Astrocyte of the hippocampus (primary cell): ENCODE results near the gene KLHL29.
A peak's percentile ranks its signal among the peaks of the same experiment; 100 is the strongest.

Experiments
- DNase-seq: peaks from one replicate; pipeline ENCODE4 v3.0.0; 2011; ENCODE audit warnings: low read depth, low spot score

Gene KLHL29

DNA sequence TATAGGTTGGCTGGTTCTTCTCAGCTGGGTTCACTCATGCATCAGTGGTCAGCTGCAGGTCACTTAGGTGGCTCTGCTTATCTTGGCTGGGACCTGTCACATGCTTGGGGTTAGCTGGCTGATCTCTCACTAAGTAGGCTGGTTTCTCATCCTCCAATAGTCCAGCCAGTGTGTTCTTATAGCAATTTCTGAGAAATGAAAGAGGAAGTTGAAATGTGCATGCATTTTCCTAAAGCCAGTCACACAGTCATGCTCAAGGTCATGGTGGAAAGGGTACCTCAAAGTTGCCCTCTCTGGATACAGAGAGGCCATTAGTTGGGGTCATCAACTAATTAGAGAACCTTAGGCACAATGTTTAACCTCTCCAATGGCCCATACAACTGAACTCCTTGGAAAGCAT lies 64.4 kb downstream of the KLHL29 start:
- DNase-seq: no peak

GRCh38 chr2:23449831-23450331 lies 64.9 kb downstream of the KLHL29 start:
- DNase-seq: no peak

DNA sequence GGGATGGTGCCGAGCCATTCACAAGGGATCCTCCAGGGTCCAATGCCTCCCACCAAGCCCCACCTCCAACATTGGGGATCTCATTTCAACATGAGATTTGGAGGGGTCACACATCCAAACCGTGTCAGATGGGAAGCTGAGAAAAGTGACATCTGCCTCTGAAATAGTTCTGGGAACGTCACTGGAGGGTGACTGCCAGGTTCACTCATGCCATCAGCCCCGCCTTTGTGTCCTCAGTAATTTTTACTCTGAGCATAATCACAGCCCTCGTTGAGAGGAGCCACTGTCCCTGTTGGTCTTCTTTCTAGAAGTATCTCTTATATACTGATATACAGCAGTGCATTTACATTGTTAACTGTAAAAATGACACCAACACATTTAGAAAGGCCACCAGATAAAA lies 67.4 kb downstream of the KLHL29 start:
- no peak for DNase-seq

DNA sequence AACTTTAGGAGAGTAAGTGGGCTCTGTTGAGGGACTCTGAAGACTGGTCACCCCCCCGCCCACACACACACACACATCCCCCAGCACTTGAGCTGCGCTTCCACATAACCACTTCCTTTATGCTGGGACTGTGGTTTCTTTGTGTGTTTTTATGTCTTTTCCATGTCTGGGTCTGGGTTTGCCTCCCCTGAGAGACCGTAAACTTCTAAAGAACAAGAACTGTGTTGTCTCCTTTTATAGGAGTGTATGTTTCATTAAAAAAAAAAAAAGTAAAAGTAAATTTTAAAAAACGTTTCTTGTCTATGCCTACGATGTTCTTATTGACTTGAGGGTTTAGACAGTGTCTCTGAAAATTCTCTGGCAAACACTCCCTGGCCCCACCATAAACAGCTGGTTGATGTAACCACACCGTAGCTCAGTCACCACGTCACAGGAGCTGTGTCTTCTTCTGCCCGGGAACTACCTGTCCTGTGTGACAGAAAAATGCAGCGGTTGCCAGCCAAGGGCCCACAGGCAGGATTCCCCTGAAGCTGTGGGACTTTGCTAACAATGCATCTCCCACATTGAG lies 68.0 kb downstream of the KLHL29 start:
- DNase-seq: peak; percentile 48

DNA sequence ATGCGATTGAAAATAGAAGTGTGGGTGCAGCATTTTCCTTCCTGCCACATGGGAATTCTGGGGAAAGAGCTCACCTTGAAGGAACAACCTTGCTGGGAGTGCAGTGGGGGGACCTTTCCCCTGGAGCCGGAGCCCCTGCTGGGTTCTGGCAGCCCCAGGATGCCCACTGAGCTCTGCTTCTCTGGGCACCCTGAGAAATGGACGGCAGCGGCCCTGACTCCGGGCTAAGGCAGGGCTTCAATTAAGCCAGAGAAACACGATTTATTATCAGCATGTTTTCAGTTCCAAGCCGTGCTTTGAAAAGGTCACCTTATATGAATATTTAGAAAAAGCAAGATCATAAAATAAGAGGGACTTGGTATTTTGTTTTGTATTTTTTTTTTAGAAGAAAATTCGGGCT lies 68.5 kb downstream of the KLHL29 start:
- DNase-seq: no peak

DNA sequence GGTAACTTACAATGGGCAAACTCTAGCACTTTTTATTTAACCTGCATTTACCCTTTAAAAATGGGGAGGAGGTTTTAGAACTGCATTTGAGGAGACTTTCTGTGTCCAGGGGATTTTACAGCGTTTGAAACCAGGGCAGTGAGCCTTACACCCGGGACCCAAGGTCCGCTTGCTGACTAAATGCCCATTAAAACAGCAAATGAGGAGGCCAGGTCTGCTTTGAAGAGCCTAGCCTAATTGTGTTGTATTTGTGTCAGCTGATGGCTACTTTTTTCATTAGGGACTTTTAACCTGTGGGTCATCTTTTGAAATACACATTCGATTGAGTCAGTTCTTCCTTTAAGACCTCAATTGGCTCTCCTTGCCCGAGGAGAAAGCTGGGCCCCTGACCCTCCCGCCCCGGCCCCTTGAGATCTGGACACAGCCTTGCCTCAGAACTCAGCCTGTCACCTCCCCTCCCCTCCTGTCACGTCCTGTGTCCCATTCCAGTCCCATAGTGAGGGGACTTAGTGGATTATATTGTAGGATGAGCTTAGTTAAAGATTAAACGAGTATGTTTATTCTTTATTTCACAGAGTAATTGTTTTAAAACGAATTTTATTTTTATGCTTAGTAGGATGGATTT lies 69.0 kb downstream of the KLHL29 start:
- DNase-seq: no peak

DNA sequence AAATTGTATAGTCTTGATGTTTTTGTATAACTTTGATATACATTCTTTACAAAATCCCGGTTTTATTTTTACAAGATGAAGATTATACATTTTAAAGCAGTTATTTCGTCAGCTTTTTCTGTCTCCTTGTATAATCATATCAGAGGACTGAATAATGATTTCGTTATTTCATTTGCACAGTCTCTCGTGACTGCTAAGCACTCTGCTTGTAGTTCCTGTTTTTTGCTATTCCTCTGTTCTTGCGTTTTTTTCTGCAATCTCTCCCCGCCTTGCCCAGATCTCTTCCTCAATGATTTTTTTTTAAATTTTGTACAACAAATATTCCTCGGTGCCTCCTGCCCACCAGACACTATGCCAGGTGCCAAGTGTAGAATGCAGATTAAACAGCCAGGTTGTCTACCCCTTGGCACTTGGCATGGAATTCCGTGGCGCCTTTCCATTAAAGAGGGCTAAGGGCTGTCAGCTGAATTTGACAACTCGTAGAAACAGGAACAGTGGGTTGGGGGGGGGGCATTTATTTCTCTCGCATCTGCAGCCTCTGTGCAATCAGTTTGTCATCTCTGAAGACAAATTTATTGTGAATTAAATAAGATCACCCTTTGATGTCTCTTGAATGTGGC lies 69.6 kb downstream of the KLHL29 start:
- DNase-seq: no peak

DNA sequence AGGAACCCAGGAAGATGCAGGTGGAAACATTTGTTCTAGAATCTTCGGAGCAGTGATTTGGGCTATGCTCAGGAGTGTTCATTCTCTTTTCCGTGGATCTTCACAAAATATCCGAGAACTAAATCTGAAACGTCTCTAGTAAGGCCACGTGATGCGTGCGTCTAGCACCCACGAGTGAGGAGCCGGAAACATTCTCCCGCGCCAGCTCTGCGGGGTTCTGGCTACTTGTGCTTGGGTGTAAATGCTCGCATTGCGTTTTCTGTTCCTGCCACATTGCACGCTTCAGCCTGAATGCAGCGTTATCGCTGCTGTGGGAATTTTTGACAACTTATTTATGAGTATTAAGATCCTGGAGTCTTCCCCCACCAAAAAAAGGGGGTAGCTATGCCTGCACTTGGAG lies 71.4 kb downstream of the KLHL29 start:
- DNase-seq: no peak

- DNase-seq: no peak
Measured at GRCh38 chr2:23456881-23457760, 72.1 kb downstream of the KLHL29 start.

DNA sequence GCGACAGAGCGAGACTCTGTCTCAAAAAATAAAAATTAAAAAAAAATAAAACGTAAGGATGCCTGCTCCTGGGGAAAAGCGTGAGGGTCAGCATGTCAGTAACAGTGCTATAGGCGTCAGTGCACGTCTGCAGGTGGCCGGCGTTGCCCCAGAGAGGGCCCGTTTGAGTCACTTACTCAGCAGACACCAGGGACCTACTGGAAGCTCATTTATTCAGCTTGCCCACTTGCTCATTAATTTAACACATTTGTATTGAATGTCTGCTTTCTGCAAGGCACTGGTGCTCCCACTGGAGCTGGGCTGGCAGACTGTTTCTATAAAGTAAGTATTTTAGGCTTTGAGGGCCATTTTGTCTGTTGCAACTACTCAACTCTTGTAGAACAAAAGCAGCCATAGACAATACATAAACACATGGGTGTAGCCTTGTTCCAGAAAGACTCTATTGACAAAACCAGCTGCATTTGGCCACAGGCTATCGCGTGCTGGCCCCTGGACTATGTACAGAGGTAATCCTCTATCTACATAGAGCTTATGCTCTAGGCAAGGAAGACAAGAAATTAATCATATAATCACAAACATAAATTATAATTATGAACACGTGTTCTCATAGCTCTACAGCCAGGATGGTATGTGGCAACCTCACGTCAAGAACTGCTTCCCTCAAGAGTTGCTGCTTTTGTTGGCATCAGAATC lies 73.2 kb downstream of the KLHL29 start:
- no peak for DNase-seq

GRCh38 chr2:23459032-23459431 lies 74.1 kb downstream of the KLHL29 start:
- DNase-seq: no peak

- DNase-seq: no peak
Measured at GRCh38 chr2:23460228-23460627, 75.2 kb downstream of the KLHL29 start.

DNA sequence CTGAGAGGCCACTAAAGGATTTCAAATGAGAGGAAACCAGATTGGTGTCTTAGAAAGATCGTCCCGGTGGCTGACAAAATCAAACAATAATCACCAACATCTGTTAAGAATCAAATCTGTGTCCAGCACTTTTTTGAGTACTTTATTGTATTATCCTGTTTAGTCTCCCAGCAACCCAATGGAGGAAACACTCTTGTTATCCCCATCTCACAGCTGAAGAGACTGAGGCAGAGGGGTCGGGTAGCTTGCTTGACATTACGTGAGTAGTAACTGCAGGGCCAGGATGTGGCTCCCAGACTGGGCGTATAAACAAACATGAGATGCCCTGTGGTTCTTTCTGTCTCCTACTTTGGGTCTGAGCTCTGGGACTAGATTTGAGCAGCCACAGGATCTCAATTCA lies 76.0 kb downstream of the KLHL29 start:
- DNase-seq: no peak

DNA sequence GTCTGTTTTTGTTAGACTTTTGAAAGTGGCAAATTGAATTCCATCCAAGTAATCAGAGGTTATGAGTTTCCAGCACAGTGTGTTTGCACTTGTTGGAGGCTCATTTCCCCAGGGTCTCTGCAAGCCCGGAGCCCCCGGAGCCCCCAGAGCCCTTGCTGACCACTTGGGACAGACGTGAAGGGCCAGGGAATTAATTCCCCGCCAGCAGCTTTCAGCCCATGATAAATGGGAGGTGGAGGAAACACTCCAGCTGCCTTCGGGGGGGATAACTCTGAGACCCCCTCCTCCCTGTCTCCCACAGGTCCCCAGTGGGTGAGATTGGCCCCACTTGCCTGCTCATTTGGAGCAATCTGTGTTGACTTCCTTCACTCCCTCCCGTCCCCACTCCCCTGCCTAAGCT lies 79.2 kb downstream of the KLHL29 start:
- no peak for DNase-seq

- no peak for DNase-seq
Measured at GRCh38 chr2:23464905-23465537, 80.0 kb downstream of the KLHL29 start.

GRCh38 chr2:23465936-23466335 lies 81.0 kb downstream of the KLHL29 start:
- no peak for DNase-seq

- DNase-seq: no peak
Measured at GRCh38 chr2:23467618-23468017, 82.6 kb downstream of the KLHL29 start.

DNA sequence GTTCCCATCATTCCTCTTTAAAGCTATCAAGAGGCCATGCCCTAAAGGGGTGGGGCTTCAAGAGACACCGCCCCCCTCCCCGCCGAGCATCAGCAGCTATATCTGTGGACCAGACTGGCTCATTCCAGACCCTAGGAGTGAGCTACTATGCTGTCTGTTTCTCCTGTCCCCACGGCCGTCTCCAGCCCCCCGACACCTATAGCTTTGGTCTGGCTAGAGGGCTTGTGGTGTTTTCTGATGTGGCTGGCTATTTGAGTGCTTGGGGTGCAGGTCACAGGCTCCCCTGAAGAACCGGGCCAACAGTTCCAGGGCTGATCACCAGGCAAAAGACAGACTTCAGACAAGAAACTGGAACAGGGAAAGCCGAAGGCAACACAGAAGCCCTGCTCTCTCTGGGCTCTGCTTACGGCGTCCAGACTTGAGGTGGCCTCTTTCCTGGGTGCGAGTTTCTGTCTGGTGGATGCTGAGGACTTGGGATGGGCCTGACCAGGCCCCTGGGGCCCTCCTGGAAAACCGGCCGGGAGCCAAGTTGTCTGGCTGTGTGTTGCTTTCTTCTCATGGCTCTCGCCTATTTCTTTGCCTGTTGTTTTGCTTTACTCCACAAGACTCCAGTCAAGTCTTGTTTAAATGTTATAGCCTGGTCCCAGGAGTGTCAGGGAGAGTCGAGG lies 83.6 kb downstream of the KLHL29 start:
- no peak for DNase-seq

GRCh38 chr2:23469142-23469540 lies 84.2 kb downstream of the KLHL29 start:
- no peak for DNase-seq

- DNase-seq: no peak
Measured at GRCh38 chr2:23475036-23475435, 90.1 kb downstream of the KLHL29 start.

- DNase-seq: no peak
Measured at GRCh38 chr2:23475473-23475872, 90.5 kb downstream of the KLHL29 start.
